Tibial nerve (tissue), 4 donors: ENCODE data around the gene GNB2. TPM values are rescaled to one million over a fixed set of nuclear protein-coding genes. Genes with fewer than 3 reads are reported as not detected.
"Not testable (repeated sequence)": the region's sequence is repeated elsewhere in the genome, so short reads cannot be mapped to it uniquely, and the experiment has no call there.

Source experiments
- DNase-seq, 2 donors: peaks; one replicate each; pipeline ENCODE4 v3.0.0-alpha.2; 2019; ENCODE audit warnings: low spot score in 2 of 2
- H3K27ac ChIP-seq, 4 donors: fragments of 200-600 bp; sonication (generic) in 3 of 4; one replicate each; pipeline ENCODE4 v1.5.1; 2017 to 2019; ENCODE audit warnings: mild to moderate bottlenecking in 1 of 4
- H3K27me3 ChIP-seq, 2 donors: fragments of 200-600 bp; sonication (generic) in 1 of 2; one replicate each; pipeline versions ENCODE4 v1.5.1 to v1.6.0; 2017 to 2019
- H3K36me3 ChIP-seq, 3 donors: fragments of 200-600 bp; sonication (generic); one replicate each; pipeline ENCODE4 v1.5.1; 2018 to 2019
- H3K4me1 ChIP-seq, 4 donors: fragments of 200-600 bp; sonication (generic) in 3 of 4; one replicate each; pipeline ENCODE4 v1.5.1; 2017 to 2019
- H3K4me3 ChIP-seq, 4 donors: fragments of 200-600 bp; sonication (generic) in 3 of 4; one replicate each; pipeline ENCODE4 v1.5.1; 2017 to 2019; ENCODE audit warnings: mild to moderate bottlenecking in 1 of 4, moderate library complexity in 1 of 4
- H3K9me3 ChIP-seq, 4 donors: fragments of 200-600 bp; sonication (generic) in 3 of 4; one replicate each; pipeline ENCODE4 v1.5.1; 2017 to 2019
- EP300 ChIP-seq, 2 donors: sonication (generic); formaldehyde crosslinking; IDR thresholded peaks; one replicate each; pipeline ENCODE4 v1.6.1; 2017; ENCODE audit warnings: antibody characterized with exemption in 2 of 2, mild to moderate bottlenecking in 1 of 2
- POLR2A ChIP-seq, 2 donors: fragments of 450-650 bp; IDR thresholded peaks; one replicate each; pipeline ENCODE4 v1.6.1; 2017; ENCODE audit warnings: antibody characterized with exemption in 2 of 2, mild to moderate bottlenecking in 2 of 2, moderate library complexity in 2 of 2
- WGBS, 2 donors: methylation state at CpG; one replicate each; pipeline ENCODE4 v1.1.5; 2018; 5-methylcytosine and 5-hydroxymethylcytosine counted together
- total RNA-seq, 4 donors: library from RNA; depleted of rRNA; stranded (reverse); fragments of >200 nt; gene quantifications; one replicate each; pipeline ENCODE4 v1.1.0, GENCODE V29; 2016
- TF ChIP-seq, protein P1 (sequence below), 5 experiments: fragments of 200-600 bp in 3 of 5; fragments of 450-650 bp in 2 of 5; sonication (generic) in 3 of 5; IDR thresholded peaks; one replicate each; pipeline ENCODE4 v1.5.1; 2016 to 2019; ENCODE audit warnings: antibody characterized with exemption in 5 of 5, mild to moderate bottlenecking in 3 of 5, moderate library complexity in 2 of 5

The GNB2 gene
- total RNA-seq, 4 donors from 2014 or later: 185 to 290 (median 248) TPM

- peak overlapping the region; percentile 84 to 99 (median 92) for H3K4me3 ChIP-seq
- 1% methylated on average over 19 to 47 of the region's 81 CpGs for WGBS, 2 donors
- no peak for DNase-seq
- H3K27me3 ChIP-seq: no peaks in the 10 kb centered on the region
- TF ChIP-seq, protein P1, sequence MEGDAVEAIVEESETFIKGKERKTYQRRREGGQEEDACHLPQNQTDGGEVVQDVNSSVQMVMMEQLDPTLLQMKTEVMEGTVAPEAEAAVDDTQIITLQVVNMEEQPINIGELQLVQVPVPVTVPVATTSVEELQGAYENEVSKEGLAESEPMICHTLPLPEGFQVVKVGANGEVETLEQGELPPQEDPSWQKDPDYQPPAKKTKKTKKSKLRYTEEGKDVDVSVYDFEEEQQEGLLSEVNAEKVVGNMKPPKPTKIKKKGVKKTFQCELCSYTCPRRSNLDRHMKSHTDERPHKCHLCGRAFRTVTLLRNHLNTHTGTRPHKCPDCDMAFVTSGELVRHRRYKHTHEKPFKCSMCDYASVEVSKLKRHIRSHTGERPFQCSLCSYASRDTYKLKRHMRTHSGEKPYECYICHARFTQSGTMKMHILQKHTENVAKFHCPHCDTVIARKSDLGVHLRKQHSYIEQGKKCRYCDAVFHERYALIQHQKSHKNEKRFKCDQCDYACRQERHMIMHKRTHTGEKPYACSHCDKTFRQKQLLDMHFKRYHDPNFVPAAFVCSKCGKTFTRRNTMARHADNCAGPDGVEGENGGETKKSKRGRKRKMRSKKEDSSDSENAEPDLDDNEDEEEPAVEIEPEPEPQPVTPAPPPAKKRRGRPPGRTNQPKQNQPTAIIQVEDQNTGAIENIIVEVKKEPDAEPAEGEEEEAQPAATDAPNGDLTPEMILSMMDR (IDR thresholded peaks at IDR 0.05): no peak
- no peak for TF ChIP-seq POLR2A (IDR thresholded peaks at IDR 0.05)
- TF ChIP-seq EP300 (IDR thresholded peaks at IDR 0.05): no peak
- no peaks in the 10 kb centered on the region for H3K9me3 ChIP-seq
- peak overlapping the region; percentile 87 to 97 (median 92) for H3K27ac ChIP-seq
- peaks cover 0 to 56% (median 47%) of the 10 kb centered on the region in 4 donors for H3K4me1 ChIP-seq
- peaks cover 0 to 4% (median 0%) of the 10 kb centered on the region in 3 donors for H3K36me3 ChIP-seq
Measured at GRCh38 chr7:100693312-100694097, 20.0 kb downstream of the GNB2 start.

- 0 to 1% methylated on average over 22 to 29 of the region's 102 CpGs for WGBS, 2 donors
- H3K4me1 ChIP-seq: peaks cover 0 to 49% (median 40%) of the 10 kb centered on the region in 4 donors
- H3K27me3 ChIP-seq: no peaks in the 10 kb centered on the region
- H3K27ac ChIP-seq: peak within 1 kb of the TSS; percentile 87 to 97 (median 92)
- DNase-seq: peak in 1 of 2 donors; percentile 69
- H3K4me3 ChIP-seq: peak within 1 kb of the TSS; percentile 84 to 99 (median 92)
- no peaks in the 10 kb centered on the region for H3K9me3 ChIP-seq
- TF ChIP-seq POLR2A (IDR thresholded peaks at IDR 0.05) (no peak), EP300 (IDR thresholded peaks at IDR 0.05) (no peak)
- TF ChIP-seq, protein P1 (IDR thresholded peaks at IDR 0.05): no peak
- H3K36me3 ChIP-seq: peaks cover 0 to 2% (median 0%) of the 10 kb centered on the region in 3 donors
Measured at GRCh38 chr7:100694098-100694745, 20.7 kb downstream of the GNB2 start, which contains the start of gene GIGYF1. TSS of gene GIGYF1 (minus strand) at chr7:100694250. CDS start at chr7:100688238, 6,012 bp downstream.

DNA sequence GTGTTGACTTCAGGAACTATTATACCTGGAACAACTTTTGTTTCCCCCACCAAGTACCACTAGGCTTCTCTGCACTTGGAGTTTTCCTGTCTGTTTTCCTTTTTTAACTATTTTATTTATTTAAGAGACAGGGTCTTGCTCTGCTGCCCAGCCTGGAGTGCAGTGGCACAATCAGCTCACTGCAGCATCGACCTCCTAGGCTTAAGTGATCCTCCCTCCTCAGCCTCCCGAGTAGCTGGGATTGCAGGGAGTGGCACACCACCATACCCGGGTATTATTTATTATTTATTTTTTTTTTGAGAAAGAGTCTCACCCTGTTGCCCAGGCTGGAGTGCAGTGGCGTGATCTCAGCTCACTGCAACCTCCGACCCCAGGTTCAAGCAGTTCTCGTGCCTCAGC is 22.6 kb downstream of the GNB2 start:
- DNase-seq: no peak
- H3K27me3 ChIP-seq: no peaks in the 10 kb centered on the region
- 83 to 84% methylated on average over 6 of the region's 6 CpGs for WGBS, 2 donors
- H3K4me3 ChIP-seq: no peak overlapping the region
- peaks cover 0 to 30% (median 22%) of the 10 kb centered on the region in 4 donors for H3K4me1 ChIP-seq
- no peaks in the 10 kb centered on the region for H3K9me3 ChIP-seq
- no peak overlapping the region for H3K27ac ChIP-seq
- TF ChIP-seq POLR2A (IDR thresholded peaks at IDR 0.05) (no peak), EP300 (IDR thresholded peaks at IDR 0.05) (no peak)
- H3K36me3 ChIP-seq: no peaks in the 10 kb centered on the region

- no peak overlapping the region for H3K4me3 ChIP-seq
- no peak for DNase-seq
- TF ChIP-seq, protein P1 (IDR thresholded peaks at IDR 0.05): no peak
- no peak for TF ChIP-seq POLR2A (IDR thresholded peaks at IDR 0.05)
- TF ChIP-seq EP300 (IDR thresholded peaks at IDR 0.05): no peak
- H3K4me1 ChIP-seq: peaks cover 0 to 9% (median 0%) of the 10 kb centered on the region in 4 donors
- H3K27ac ChIP-seq: no peak overlapping the region
- H3K27me3 ChIP-seq: no peaks in the 10 kb centered on the region
- H3K9me3 ChIP-seq: no peaks in the 10 kb centered on the region
- no peaks in the 10 kb centered on the region for H3K36me3 ChIP-seq
- 78 to 82% methylated on average over 5 to 6 of the region's 6 CpGs for WGBS, 2 donors
Measured at GRCh38 chr7:100699018-100699417, 25.5 kb downstream of the GNB2 start.

DNA sequence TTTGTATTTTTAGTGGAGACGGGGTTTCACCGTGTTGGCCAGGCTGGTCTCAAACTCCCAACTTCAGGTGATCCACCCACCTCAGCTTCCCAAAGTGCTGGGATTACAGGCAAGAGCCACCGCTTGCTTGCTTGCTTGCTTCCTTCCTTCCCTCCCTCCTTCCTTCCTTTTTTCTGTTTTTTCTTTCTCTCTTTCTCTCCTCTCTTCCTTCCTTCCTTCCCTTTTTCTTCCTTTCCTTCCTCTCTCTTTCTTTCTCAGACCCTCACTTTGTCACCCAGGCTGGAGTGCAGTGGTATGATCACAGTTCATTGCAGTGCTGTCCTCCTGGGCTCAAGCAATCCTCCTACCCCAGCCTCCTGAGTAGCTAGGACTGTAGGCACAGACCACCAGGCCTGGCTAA is 27.5 kb downstream of the GNB2 start:
- DNase-seq, H3K9me3 ChIP-seq, H3K27me3 ChIP-seq, H3K27ac ChIP-seq, H3K36me3 ChIP-seq, H3K4me3 ChIP-seq, H3K4me1 ChIP-seq: not testable (repeated sequence)
- 68 to 84% methylated on average over 3 of the region's 3 CpGs for WGBS, 2 donors

DNA sequence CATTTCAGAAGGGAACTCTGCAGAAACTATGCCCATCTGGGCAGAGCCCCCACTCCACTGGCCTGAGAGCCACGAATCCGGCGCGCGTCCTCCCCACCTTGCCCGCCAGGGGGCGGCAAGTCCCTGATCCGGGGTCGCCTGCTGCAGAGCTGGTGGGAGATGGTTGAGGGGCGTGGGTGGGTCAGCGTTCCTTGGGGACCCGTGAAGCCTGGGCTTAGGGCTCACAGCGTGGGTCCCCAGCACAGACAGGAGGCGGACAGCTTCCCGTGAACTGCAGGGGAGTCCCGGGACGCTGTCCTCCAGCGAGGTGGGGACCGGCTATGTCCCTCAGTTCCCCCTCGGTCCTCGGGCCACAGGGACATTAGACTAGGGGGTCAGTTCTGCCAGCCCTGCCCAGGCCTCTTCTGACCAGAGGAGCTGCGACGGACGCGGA is 31.8 kb downstream of the GNB2 start:
- Histone ChIP-seq H3K27ac (peak overlapping the region; percentile 81 to 99 (median 96)), H3K4me1 (peaks cover 0 to 21% (median 10%) of the 10 kb centered on the region in 4 donors), H3K9me3 (no peaks in the 10 kb centered on the region), H3K36me3 (peaks cover 0 to 17% (median 0%) of the 10 kb centered on the region in 3 donors), H3K27me3 (no peaks in the 10 kb centered on the region), H3K4me3 (peak overlapping the region; percentile 66 to 88 (median 72))
- 0% methylated on average over 12 to 19 of the region's 25 CpGs for whole genome bisulfite sequencing, 2 donors
- peak; percentile 62 to 72 for DNase-seq
- TF ChIP-seq, protein P1 (IDR thresholded peaks at IDR 0.05): peak; percentile 89 to 96 (median 94)
- TF ChIP-seq POLR2A (IDR thresholded peaks at IDR 0.05): no peak
